Epithelial cell of esophagus (primary cell): ENCODE measurements around the gene CEP44.

Source experiments
- DNase-seq: peaks from one replicate; pipeline ENCODE4 v3.0.0; 2010; ENCODE audit warnings: low read depth
- H3K4me3 ChIP-seq: 2 replicates; pipeline ENCODE4 v1.5.1; 2011; ENCODE audit warnings: mild to moderate bottlenecking, low read length, control low read depth
- CTCF ChIP-seq: IDR thresholded peaks from 2 replicates; pipeline ENCODE4 v1.5.1; 2011; ENCODE audit warnings: low read depth, mild to moderate bottlenecking, low read length, control low read depth, inconsistent platforms; ENCODE audit not compliant: insufficient read depth; ENCODE audit errors: missing control alignments

The CEP44 gene

DNA sequence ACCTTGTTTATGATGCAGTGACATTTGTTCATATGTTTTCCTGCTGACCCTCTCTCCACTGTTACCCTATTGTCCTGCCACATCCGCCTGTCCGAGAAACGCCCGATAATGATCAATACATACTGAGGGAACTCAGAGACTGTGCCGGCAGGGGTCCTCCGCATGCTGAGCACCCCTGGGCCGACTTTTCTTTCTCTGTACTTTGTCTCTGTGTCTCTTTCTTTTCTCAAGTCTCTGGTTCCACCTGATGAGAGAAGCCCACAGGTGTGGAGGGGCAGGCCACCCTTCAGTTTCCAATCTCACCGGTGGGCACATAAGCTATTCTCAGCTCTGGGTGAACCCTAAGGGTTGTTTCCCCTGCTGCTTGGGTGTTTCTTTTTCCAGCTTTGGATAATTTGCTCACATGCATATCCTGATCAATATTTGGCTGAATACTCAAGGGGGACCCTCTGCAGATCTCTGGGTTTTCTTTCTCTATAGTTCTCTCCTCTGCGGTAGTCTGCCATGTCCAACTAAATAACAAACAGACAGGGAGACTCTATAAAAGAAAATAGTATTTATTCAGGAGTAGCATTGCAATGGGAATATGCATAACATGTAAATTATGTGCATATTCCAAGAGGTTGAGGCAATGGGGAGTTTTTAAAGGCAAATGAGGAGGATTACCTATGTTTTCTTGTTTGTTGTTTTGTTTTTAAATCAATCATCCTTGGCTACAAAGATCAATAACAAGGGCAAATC, 97.2 kb downstream of the CEP44 start:
- no peak for TF ChIP-seq CTCF
- H3K4me3 ChIP-seq = no peak overlapping the region
- DNase-seq = no peak

DNA sequence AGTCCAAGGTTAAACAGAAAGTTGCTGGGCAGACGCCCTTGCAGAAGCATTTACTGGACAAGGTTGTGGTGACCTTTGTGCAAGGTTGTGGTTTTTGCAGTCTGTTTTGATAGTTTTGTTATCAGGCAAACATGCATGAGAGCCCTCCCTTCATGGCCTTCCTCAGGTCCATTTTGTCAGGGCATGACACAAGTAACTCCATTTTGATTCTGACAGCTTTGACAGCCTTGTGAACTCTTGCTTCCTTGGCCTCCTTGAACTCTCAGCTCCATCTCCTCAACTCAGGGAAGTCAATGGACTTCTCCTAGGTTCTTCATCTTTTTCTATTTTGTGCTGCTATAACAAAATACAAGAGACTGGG, 97.7 kb downstream of the CEP44 start:
- no peak for DNase-seq
- no peak overlapping the region for H3K4me3 ChIP-seq
- TF ChIP-seq CTCF = no peak
